Germinal center (tissue), 1 donor: Measurements from ENCODE around the gene IL23R.
A peak's percentile ranks its signal among the peaks of the same experiment; 100 is the strongest.

ENCODE experiments used
- DNase-seq: peaks from one replicate; pipeline ENCODE4 v3.0.0; 2012; ENCODE audit warnings: mixed read lengths, low spot score

IL23R gene

GRCh38 chr1:67148516-67149178 is 17.6 kb upstream of the IL23R start:
- no peak for DNase-seq

GRCh38 chr1:67149179-67149770 is 17.0 kb upstream of the IL23R start:
- peak; percentile 66 for DNase-seq

- no peak for DNase-seq
Observed at GRCh38 chr1:67150931-67151330, 15.3 kb upstream of the IL23R start.

- DNase-seq, result no peak
Observed at GRCh38 chr1:67158401-67158800, 7.9 kb upstream of the IL23R start.

GRCh38 chr1:67159233-67159632 is 7.0 kb upstream of the IL23R start:
- DNase-seq, result no peak

GRCh38 chr1:67162954-67163353 is 3.3 kb upstream of the IL23R start:
- DNase-seq, result no peak

GRCh38 chr1:67165468-67166041 is 699 bp upstream of the IL23R start:
- DNase-seq, result no peak

GRCh38 chr1:67169496-67169895 is 3.2 kb downstream of the IL23R start:
- no peak for DNase-seq

- DNase-seq, result no peak
Observed at GRCh38 chr1:67169932-67170331, 3.7 kb downstream of the IL23R start.

- no peak for DNase-seq
Observed at GRCh38 chr1:67170751-67171573, 4.7 kb downstream of the IL23R start.

GRCh38 chr1:67171574-67171955 is 5.3 kb downstream of the IL23R start:
- DNase-seq, result no peak

- DNase-seq, result no peak
Observed at GRCh38 chr1:67171978-67172377, 5.7 kb downstream of the IL23R start.

GRCh38 chr1:67173988-67174387 is 7.7 kb downstream of the IL23R start:
- no peak for DNase-seq

- DNase-seq, result no peak
Observed at GRCh38 chr1:67174716-67175284, 8.5 kb downstream of the IL23R start.

- no peak for DNase-seq
Observed at GRCh38 chr1:67175530-67176087, 9.4 kb downstream of the IL23R start.

- no peak for DNase-seq
Observed at GRCh38 chr1:67184838-67185421, 18.7 kb downstream of the IL23R start.

- no peak for DNase-seq
Observed at GRCh38 chr1:67188137-67188536, 21.9 kb downstream of the IL23R start.

- no peak for DNase-seq
Observed at GRCh38 chr1:67189953-67190352, 23.7 kb downstream of the IL23R start.

GRCh38 chr1:67190410-67190809 is 24.2 kb downstream of the IL23R start:
- DNase-seq, result no peak

- no peak for DNase-seq
Observed at GRCh38 chr1:67190942-67191341, 24.7 kb downstream of the IL23R start.

- no peak for DNase-seq
Observed at GRCh38 chr1:67191668-67192520, 25.6 kb downstream of the IL23R start.
